GM19025 (cell line): Measurements from ENCODE around the gene COTL1.
"Not testable (repeated sequence)": the region's sequence is repeated elsewhere in the genome, so short reads cannot be mapped to it uniquely, and the experiment has no call there.

Experiments used
- ATAC-seq: cut with Tn5 transposase; IDR thresholded peaks from one replicate; pipeline ENCODE4 v1.9.1; 2021; ENCODE audit warnings: mild to moderate bottlenecking, low read depth, moderate library complexity; ENCODE audit not compliant: unreplicated experiment

Gene COTL1

DNA sequence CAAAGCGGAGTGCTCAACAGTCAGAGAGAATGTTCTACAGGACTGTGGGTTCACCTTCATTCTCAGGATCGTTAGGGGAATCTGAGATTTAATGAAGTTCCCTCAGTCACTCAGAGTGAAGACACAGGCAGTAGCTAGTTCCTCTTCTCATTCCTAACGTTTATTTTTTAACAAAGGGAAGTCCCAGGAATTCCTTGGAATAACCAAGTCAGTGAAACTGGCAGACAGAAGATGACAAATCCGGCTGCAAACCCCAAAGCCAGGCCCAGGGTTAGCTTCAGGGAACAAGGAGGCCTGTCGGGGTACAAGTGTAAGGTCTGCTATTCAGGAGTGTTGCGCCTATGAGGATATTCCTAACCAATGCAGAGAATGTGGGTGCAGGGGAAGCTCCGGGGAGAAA is 42.0 kb downstream of the COTL1 start:
- ATAC-seq: no peak

DNA sequence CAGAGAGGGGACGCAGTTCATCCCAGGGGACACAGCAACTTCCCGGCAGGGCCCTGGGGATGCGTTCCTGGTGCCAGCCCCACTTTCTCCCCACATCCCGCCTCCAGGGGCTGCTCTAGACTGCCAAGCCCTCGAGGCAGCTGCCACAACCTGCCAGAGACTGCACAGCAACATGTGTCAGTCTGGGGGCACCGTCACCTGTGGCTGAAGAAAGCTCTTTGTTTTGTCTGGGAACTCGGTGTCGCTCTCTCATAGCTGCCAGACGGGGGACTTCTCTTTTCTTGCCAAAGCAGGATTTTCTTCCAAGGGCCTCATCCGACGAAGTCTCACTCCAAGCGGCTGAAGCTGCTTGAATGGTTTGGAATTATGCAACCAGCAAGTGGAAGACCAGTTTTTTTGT is 43.7 kb downstream of the COTL1 start:
- ATAC-seq: no peak

GRCh38 chr16:84572096-84572495 is 45.8 kb downstream of the COTL1 start:
- no peak for ATAC-seq

- no peak for ATAC-seq
These were observed 46.4 kb downstream of the COTL1 start for GRCh38 chr16:84571506-84571905.

GRCh38 chr16:84570739-84571403 is 47.0 kb downstream of the COTL1 start:
- no peak for ATAC-seq

- ATAC-seq: no peak
These were observed 48.4 kb downstream of the COTL1 start for GRCh38 chr16:84569382-84569987.

DNA sequence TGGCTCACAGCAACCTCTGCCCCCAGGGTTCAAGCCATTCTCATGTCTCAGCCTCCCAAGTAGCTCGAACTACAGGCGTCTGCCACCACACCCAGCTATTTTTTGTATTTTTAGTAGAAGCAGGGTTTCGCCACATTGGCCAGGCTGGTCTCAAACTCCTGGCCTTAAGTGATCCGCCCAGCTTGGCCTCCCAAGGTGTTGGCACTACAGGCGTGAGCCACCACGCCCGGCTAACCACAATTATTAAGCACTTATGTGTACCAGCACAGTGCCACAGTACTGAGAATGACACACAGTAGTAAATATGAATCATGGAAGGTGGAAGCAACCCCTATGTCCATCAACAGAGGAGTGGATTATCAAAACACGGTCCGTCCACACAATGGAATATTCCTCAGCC is 49.8 kb downstream of the COTL1 start:
- no peak for ATAC-seq

- ATAC-seq: no peak
These were observed 50.5 kb downstream of the COTL1 start for GRCh38 chr16:84567286-84567962.

GRCh38 chr16:84566545-84567257 is 51.2 kb downstream of the COTL1 start:
- no peak for ATAC-seq

GRCh38 chr16:84565669-84566495 is 52.0 kb downstream of the COTL1 start:
- no peak for ATAC-seq

GRCh38 chr16:84563786-84564420 is 54.0 kb downstream of the COTL1 start:
- ATAC-seq: no peak

DNA sequence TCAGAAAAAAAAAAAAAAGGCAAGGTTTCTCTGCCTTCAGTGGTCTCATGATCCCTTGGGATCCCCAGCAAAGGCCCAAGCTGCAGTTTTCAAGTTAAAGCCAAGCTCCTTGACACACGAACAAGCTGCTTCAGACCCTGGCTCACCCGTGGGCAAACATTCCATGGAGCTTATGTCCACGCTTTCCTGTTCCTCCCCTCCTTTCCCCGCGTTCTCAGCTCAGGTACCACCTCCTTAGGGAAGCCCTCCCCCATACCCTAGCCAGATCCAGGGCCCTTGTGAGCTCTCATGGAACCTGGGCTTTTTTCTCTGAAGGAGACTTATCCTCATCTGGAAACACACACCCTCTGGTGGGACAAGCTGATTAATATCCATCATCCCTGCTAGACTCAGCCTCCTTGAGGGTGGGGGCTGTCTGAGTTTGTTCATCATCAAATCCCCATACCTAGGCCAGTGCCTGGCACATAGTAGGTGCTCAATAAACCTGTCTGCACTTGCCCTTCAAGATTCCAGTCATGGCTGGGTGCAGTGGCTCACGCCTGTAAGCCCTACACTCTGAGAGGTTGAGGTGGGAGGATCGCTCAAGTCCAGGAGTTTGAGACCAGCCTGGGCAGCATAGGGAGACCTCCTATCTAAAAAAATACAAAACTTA is 54.7 kb downstream of the COTL1 start:
- no peak for ATAC-seq

GRCh38 chr16:84562174-84562815 is 55.6 kb downstream of the COTL1 start:
- ATAC-seq: peak; percentile 53

DNA sequence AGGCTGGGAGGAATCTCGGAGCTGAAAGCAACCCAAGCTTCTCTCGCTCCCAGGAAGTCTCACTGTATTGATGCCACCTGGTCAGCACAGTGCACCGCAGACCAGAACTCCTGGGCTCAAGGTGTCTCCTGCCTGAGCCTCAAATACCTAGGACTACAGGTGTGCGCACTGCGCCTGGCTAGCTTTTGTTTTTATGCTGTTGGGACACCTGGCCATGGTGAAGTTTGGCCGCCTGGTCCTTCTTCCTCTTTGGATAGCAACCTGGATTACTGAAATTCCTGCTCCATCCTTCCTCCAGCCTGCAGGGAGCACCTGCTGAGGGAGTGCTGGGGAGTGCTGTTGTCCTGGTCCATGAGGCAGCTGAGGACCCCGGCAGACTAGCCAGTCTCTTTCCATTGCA is 56.6 kb downstream of the COTL1 start:
- no peak for ATAC-seq

GRCh38 chr16:84560269-84560668 is 57.6 kb downstream of the COTL1 start:
- ATAC-seq: no peak

DNA sequence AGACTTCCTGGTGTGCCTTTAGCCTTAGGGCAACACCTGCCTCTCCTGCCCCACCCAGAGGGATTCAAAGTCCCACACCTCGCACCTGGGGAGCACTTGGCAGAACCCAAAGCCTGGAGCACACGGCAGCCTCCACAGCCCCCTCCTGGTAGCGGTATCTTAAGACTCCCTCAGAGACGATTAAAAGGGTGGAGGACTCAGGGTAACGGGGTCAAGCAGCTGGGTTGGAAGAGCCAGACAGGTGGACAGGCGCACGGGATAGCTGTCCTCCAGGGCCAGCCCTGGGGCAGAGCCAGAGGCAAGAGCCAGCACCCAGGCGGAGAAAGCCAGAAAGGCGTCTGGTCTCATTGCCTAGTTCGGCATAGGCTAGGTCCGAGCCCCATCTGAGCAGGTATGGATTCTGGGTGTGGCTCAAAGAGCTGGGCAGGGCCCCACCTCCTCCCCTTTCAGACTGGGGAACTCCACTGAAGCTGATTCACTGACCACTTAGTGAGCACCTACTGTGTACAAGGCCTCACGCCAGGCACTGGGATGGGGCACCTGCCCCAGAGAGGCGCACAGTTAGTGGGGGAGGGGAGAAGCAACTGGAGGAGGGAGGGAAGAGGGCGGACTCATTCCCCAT is 58.5 kb downstream of the COTL1 start:
- ATAC-seq: no peak

- ATAC-seq: not testable (repeated sequence)
These were observed 59.0 kb downstream of the COTL1 start for GRCh38 chr16:84558850-84559249.

DNA sequence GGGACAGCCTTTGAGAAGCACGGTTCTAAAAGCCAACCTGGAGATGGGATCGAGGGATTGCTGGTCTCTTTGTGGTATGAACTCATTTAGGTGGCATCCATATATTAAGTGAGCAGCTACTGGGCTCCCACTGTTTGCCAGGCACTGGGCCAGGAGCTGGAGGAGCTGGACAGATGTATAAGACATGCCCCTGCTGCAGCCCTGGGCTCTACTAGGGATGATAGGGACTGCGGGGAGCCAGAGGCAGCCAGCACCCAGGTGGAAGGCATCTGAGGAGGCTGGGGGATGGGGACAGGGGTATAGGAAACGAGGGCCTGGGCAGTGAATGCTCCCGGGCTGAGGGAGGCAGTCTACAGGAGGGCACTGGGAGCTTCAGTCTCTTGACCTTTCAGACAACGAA is 60.4 kb downstream of the COTL1 start:
- ATAC-seq: no peak

GRCh38 chr16:84557059-84557458 is 60.8 kb downstream of the COTL1 start:
- ATAC-seq: no peak
